HG03103 (cell line): ENCODE data around the gene KLHL40.

Experiments
- ATAC-seq: cut with Tn5 transposase; IDR thresholded peaks from one replicate; pipeline ENCODE4 v1.9.1; 2021; ENCODE audit warnings: low read depth; ENCODE audit not compliant: unreplicated experiment

KLHL40 gene

DNA sequence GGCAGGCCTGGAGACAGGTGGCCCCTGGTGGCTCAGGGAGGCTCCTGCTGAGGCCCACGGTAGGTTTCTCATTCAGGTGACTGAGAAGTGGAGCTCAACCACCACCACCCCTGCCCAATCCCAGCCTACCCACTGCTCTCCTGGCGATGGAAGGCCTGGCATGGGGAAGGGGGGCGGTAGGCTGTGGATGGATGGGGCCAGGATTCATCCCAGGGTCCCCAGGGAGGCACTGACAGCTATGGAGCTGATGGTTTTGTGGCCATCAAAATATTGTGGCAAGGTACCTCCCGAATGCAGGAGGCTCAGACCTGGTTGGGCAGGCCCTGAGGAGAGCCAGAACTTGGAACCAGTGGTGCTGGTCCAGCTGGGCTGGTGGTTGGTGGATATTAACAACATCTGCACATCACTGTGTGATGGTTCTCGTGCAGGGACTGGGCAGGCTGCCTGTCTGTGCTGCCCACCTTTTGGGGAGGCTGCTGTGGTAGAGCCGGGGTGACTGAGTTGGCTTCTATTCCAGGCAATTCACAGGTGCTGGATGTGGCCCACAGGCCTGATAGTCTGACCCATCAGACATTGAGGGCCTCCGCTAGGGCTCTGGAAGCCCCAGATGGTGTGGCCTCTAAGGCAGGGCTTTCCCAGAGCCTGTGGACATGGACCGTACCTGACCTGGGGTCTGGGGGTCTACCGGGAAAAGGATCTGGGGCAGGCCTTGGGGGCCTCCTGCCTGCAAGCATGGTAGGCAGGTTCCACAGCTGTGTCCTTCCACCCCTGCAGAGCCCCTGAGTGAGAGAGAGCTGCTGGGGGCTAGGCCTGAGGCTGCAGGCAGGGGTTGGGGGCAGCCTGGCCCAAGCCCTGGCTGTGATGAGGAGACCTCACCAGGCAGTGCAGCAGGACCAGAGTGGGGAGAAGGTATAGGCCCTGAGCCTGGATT, 28.4 kb upstream of the KLHL40 start:
- no peak for ATAC-seq

DNA sequence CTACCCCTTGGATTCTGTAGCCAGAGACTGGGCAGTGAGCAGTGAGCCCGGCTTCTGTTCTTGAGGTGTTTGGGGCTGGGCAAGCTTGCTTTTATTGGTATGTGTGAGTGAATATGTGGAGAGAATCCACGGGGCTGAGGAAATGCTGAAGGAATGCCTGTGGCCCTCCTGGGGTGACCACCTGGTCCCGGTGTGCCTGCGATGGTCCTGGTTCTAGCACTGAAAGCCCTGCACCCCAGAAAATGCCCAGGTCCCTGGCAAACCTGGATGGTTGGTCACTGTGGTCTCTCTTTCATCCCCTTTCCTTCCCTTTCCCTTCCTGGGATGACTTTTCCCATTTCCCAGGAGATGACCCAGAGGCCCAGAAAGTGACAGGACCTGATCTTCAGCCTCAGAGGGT, 27.7 kb upstream of the KLHL40 start:
- ATAC-seq: no peak

DNA sequence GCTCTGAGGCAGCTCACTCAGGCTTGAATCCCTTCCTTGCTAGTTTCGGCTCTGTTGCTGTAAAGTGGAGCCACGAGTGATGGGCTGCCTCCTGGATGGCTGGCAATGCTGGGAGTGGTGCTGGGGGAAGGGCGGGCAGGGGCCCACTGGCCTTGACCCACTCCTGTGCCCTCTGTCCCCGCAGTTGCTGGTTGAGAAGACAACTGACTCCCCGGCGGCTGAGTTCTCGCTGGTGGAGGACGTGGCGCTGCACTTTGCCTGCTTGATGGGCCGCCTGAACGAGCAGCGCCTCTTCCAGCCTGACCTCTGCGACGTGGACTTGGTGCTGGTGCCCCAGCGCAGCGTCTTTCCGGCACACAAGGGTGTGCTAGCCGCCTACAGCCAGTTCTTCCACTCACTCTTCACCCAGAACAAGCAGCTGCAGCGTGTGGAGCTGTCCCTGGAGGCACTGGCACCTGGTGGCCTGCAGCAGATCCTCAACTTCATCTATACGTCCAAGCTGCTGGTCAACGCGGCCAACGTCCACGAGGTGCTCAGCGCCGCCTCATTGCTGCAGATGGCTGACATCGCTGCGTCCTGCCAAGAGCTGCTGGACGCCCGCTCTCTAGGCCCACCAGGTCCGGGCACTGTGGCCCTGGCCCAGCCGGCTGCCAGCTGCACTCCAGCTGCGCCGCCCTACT, 27.1 kb upstream of the KLHL40 start:
- ATAC-seq: no peak

DNA sequence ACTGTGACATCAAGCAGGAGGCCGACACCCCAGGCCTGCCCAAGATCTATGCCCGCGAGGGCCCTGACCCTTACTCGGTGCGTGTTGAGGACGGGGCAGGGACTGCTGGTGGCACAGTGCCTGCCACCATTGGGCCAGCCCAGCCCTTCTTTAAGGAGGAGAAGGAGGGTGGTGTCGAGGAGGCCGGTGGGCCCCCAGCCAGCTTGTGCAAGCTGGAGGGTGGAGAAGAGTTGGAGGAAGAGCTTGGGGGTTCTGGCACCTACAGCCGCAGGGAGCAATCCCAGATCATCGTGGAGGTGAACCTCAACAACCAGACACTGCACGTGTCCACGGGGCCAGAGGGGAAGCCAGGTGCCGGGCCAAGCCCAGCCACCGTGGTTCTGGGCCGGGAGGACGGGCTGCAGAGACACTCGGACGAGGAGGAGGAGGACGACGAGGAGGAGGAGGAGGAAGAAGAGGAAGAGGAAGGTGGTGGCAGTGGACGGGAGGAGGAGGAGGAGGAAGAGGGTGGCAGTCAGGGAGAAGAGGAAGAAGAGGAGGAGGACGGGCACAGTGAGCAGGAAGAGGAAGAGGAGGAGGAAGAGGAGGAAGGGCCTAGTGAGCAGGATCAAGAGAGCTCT, 26.5 kb upstream of the KLHL40 start:
- ATAC-seq: no peak

DNA sequence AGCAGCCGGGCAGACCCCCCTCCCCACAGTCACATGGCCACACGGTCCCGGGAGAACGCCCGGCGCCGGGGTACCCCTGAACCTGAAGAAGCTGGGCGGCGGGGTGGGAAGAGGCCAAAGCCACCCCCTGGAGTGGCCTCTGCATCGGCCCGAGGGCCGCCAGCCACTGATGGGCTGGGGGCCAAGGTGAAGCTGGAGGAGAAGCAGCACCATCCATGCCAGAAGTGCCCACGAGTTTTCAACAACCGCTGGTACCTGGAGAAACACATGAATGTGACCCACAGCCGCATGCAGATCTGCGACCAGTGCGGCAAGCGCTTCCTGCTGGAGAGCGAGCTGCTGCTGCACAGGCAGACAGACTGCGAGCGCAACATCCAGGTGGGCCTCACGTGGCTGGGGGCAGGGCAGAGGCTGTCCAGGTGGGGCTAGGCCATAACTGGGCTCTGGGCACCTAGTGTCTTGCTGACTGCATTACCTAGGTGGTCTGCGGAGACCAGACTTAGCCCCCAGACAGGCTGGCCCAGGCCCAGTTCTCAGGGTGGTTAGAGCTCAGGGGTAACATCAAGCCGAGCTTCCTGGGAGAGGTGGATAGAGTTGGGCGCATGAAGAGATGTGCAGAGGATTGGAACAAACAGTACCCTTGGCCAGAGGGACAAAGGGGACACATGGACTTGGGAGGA, 25.7 kb upstream of the KLHL40 start:
- ATAC-seq: no peak

DNA sequence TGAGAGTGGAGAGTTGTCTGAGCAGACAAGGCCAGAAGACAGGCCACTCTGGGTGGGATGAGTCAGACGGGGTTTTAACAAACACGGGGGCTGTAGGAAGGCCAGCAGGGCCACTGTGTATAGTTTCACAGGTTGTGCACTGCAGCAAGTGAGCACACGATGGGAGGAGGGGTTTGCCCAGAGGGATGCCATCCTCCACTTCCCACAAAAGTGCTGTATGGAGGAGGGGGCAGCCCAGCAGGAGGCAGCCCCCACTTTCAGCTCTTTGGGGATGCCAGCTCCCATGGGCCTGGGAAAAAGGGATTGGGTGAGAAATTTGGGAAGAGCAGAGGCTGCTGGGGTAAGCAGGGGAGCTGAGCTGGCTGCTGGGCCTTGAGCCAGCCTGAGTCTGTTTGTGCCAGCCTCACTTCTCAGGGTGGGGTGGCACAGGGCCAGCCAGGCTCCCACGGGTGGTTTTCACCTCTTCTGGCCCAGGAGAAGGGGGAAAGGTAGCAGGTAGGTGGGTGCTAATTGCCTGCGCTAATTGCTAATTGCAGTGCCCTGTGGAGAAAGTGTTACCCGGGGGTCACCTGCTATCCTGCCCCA, 25.1 kb upstream of the KLHL40 start:
- no peak for ATAC-seq

DNA sequence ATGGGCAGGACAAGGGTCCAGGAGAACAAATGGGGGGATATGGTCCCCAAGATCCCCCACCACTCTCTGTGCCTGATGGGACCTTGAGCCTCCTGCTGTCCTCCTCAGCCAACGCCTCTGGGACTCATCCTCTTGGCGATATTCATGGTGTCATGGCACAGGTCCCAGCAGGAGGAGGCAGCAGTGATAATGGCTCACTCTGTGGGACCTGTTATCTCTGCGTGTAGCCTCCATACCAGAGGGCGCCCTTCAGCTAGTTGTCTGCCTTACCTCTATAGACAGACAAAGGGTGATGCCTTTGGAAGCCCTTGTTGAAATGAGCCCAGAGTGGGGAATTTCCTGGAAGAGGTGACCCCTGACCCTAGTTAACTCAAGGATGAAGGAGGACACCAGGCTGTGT, 24.4 kb upstream of the KLHL40 start:
- ATAC-seq: no peak

DNA sequence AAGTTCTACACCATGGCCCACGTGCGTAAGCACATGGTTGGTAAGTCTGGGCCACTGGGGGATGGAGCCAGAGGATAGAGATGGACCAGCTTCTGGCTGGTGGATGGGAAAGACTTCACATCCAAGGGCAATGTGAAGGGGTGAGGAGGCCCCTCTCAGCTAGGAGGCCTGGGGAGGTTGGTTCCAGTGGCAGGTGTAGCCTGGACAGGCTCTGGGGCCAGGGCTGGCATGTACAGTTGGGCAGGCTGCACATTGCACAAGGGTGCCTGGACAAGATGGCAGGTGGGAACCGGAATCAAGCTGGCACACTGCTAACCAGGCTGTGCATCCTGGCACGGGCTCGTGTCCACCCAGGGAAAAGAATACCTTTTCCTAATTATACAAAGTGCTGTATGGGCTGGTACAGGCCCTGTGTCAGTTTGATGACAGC, 23.7 kb upstream of the KLHL40 start:
- ATAC-seq: no peak

DNA sequence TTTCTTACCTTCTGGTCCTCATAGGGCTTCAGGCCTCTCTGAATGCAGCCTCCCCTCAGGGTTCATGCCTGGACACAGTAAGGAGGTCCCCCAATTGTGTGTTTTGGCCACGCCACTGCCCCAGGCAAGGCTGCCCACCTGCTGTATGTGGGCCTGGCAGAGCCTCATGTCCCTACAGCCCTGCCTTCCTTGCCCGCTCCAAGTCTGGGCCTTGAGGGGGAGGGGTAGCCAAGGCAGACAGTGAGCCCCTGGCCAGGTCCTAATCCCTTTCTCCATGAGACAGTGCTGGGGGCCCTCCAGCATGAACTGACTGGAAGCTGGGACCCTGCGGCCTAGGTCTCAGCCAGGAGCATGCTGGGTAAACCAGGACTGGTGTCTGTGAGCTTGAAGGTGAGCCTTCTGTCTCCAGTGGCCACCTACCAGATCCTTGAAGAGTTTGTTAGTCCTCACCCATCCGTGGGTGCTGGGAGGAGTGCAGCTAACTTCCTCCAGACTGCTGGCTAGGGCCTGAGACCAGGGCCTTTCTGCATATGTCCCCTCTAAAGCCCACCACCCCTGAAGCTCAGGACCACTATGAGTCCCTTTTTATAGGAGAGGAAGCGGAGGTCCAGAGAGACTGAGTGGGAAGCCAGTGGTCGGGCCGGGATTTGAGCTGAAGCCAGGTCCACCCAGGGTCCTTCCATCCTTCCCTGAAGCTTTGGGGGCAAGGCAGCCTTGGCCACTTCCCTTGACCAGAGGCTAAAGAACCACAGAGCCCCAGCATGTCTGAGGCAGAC, 23.1 kb upstream of the KLHL40 start:
- ATAC-seq: no peak

DNA sequence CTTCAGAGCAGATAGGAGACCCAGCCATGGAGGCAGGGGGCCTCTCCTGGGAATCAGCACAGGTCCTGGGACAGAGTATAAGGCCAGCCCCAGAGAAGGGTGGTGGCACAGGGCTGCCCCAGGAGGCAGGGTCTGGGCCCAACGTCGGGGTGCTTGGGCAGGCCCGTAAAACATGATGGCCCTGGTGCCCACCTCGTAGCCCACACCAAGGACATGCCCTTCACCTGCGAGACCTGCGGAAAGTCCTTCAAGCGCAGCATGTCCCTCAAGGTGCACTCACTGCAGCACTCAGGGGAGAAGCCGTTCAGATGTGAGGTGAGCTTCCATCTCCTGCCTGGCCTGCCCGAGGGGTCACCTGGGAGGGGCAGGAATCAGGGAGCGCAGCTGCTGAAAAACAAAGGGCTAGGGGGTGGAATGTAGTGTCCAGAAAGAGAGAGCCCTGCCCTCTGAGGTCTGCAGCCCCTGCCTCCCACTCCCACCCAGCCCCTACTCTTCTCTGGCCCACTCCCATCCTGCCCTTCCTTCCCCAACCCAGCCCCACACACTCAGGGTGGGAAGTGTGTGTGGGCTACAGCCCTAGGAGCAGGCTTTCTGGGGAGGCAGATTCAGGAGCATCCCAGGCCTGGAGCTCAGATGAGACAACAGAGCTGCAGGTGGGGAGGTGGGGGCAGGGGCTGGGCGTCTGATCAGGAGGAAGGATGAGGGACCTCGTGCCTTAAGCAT, 22.4 kb upstream of the KLHL40 start:
- no peak for ATAC-seq

DNA sequence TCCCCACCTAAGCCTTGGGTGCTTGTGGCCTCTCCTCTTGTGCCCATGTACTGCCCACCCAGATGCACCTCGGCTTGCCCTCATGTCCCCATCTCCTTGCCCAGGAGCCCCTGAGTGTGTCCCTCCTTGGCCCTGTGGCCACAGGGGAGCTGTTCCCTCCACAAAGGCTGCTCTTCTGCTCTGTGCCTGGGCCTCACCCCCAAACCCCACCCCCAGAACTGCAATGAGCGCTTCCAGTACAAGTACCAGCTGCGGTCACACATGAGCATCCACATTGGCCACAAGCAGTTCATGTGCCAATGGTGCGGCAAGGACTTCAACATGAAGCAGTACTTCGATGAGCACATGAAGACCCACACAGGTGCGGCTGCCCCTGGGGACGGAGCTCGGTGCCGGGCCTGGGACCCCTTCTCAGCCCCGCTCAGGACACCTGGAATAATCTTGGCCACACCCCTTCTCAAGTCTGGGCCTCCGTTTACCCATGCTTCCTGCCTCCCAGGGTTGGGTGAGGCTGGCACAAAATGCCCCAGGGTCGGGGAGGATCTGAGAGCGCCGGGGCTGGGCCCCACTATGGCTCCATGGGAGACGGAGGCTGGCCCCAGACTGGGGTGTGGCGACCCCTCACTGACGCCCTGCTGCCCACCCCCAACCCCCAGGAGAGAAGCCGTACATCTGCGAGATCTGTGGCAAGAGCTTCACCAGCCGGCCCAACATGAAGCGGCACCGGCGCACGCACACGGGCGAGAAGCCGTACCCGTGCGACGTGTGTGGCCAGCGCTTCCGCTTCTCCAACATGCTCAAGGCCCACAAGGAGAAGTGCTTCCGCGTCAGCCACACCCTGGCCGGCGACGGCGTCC, 21.5 kb upstream of the KLHL40 start:
- ATAC-seq: no peak

DNA sequence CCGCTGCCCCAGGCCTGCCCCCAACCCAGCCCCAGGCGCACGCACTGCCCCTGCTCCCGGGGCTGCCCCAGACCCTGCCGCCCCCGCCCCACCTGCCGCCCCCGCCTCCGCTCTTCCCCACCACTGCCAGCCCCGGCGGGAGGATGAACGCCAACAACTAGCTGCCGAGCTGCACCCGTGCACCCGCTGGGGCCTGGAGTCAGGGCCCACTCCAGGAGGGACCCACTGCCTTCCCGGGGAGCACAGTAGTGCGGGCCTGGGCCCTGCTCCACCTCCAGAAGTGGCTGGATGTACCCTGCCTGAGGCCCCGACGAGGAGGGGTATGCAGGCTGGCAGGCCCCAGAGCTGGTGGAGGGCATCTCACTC, 20.9 kb upstream of the KLHL40 start:
- no peak for ATAC-seq

DNA sequence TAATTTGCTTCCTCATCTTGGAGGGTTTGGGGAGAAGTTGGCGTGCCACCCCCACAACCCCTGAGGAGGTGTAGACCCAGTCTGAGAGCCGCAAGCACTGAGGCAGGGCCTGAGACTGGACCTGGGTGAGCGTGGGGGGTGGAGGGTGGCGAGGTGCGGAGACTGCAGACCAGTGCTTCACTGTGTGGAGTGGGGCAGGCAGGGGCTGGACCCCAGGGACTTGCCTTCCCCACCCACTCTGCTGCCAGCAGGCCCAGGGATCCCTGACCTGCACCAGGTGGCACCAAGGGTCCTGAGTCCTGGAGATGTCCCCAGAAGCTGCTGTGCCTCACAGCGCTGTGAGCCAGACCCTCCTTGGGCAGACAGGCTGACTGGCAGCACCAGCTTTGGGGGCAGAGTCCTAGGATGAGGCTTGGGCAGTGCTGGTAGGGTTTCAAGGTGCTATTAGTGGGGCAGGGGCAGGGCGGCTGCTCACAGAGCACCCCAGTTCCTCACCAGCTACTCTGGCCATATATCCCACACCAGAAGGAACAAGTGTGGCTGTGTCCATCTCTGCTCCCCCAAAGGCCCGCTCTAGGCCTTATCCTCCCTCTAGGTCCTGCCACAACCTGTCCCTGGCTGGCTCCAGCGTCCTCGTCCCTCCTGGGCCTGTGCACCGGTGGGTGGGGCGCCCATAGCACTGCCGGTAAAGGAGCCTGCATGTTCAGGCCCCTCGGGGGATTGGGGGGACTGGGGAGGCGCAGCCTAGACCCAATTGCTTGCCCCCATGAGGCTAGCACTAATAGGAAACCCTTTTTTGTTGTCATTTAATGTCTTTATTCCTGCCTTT, 20.1 kb upstream of the KLHL40 start:
- no peak for ATAC-seq

DNA sequence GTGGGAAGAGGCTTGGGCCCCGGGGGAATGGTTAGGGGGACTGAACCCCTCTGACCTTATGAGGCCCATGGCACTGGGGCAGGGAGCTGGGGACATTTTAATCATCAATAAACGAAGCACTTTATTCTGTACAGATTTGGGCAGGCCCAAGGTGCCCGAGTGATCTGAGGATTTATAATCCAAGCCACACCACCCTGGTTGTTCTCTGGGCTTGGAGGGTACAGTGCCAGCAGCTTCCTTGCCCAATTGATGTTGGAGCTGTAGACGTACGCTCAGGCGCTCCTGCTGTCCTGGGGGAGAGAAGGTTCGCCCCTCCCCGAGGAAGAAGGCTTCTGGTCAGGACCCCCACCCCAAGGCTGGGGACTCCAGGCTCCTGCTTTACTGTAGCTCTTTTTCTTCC, 19.3 kb upstream of the KLHL40 start:
- ATAC-seq: no peak

DNA sequence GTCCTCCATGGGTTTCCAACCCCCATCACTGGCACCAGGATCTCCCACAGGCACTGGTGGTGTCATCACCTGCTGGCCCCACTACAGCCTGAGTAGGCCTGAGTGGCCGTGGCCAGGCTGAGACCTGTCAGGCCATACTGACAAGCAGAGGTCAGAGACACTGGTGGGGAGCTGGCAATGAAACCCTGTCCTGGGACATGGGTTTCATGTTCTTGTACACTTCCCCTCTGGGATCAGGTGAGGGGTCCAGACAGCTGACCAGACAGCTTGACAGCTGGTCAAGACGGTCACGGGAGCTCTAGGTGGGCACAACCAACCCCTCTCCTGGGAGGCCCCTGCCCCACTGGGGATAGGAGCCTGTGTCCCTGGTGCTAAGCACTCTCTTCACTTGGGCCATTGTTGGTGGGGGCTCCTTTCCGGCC, 18.7 kb upstream of the KLHL40 start:
- ATAC-seq: no peak

DNA sequence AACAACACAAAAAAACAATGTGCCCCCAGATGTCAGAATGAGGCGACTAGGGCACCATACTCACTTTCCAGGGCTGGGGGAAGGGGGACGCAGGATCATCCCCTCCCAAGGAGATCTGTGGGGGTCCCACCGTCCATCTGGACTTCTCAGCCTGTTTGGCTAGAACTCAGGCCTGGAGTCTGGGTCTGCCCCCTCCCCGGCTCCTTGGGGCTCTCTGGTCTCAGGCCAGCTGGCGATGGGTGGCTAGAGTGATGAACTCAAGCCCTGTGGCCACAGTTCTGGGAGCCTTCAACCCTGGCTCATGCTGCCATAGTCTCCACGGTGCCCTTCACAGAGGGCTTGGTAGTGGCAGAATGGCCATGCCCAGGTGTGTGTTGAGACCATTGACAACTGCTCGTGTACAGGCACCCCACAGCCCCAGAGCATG, 18.2 kb upstream of the KLHL40 start:
- ATAC-seq: no peak
